ENCODE measurements around the gene SRGAP1.

- TF ChIP-seq CTCF (IDR thresholded peaks at IDR 0.05; ENCODE audit: control extremely low read depth in 1 of 3, insufficient read depth in 1 of 3, low read depth in 1 of 3, low read length in 3 of 3) (no peak), POLR2A (IDR thresholded peaks at IDR 0.05; ENCODE audit: control extremely low read depth in 1 of 2, low read depth in 2 of 2, low read length in 2 of 2) (no peak)
These were observed 6.1 kb upstream of the SRGAP1 start for GRCh38 chr12:63838411-63838810.
